CD4-positive, alpha-beta T cell treated with Interleukin-12 subunit alpha and Interleukin-12 subunit beta, for 1 hour (primary cell): ENCODE measurements around the gene FLT3LG.
"Not testable (repeated sequence)": the region's sequence is repeated elsewhere in the genome, so short reads cannot be mapped to it uniquely, and the experiment has no call there.

Source experiments
- DNase-seq: peaks from one replicate; pipeline ENCODE4 v3.0.0-alpha.2; 2020

The FLT3LG gene

GRCh38 chr19:49441210-49441959 is 32.6 kb upstream of the FLT3LG start, which contains the start of gene SLC17A7:
Gene SLC17A7, minus strand, starts transcription at chr19:49441527. Its CDS starts 148 bp downstream, at chr19:49441379.
- peak; percentile 56 for DNase-seq

GRCh38 chr19:49441960-49442350 is 32.1 kb upstream of the FLT3LG start:
- no peak for DNase-seq

DNA sequence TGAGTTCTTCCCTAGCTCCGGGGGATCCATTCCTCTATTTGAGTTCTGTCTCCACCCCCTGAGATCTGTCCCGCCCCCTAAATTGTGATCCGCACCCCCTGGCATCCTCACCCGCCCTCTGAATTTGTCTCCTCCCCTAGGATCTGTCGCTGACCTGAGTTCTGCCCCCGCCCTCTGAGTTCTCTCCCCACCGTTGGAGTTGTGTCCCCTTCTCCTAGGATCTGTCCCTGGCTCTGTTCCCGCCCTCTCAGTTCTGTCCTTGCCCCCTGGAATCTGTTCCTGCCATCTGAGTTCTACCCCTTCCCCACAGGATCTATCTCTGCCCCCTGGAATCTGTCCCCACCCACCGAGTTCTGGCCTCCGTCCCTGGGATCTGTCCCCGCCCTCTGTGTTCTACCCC is 31.7 kb upstream of the FLT3LG start:
- no peak for DNase-seq

- DNase-seq: peak; percentile 59
Observed at GRCh38 chr19:49442771-49443365, 31.1 kb upstream of the FLT3LG start.

- DNase-seq: peak; percentile 93
Observed at GRCh38 chr19:49443366-49444099, 30.5 kb upstream of the FLT3LG start.

- not testable (repeated sequence) for DNase-seq
Observed at GRCh38 chr19:49444100-49444700, 29.8 kb upstream of the FLT3LG start.

DNA sequence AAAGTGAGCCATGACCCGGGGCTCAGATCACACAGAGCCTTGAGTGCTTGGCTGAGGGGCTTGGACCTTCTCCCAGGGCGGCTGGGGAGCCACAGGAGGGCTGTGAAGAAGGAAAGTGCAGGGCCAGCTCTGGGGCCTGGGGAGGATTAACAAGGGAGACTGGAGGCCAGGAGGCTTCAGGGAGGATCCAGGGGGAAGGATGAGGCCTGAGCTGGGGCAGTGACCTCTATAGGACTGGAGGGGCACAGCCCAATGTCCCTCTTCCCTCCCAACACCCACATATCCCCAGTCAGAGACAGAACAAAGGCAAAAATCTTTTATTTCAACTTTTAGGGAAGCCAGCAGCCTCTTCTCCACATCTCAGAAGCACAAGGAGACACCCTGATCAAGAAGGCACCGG is 28.0 kb upstream of the FLT3LG start:
- no peak for DNase-seq

DNA sequence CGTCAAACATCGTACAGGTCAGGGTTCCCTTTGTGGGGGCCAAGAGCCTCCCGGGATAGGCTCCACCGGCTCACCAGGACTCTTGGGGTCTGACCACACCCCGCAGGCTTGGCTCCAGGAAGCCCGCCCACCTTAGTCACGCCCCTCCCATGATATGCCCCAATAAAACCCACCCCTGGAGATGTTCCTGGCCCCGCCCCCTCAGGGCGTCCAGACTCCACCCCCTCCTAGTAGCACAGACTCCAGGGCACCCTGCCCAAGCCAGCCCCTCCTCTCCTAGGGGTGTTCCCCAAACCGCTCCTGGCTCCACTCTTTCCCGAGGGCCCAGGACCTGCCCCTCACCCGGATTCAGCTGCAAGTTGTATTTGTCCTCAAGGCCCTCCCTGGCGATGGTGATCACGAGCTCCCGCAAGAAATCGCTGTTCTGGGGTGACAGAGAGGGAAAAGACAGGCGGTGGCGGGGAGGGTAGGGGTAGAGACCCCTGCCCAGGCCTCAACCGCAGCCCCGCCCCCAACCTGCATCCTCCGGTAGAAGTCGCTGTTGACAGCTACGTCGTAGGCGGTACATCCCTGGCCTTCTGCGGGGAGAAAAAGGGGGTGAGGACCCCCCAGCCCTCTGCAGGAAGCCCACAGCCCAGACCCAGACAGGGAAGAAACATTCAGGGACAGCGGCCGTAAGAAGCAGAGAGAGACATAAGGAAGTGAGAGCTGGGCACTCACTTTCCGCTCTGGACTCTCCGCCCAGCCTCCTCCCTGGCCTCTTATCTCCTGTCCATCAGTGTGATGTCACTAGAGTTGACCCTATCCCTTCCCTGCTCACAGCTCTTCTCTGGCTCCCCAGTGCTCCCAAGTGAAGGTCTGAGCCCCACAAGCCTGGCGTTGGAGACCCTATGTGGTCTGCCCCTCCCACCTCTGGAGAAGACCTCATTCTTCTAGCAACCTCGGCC is 26.3 kb upstream of the FLT3LG start:
- no peak for DNase-seq

DNA sequence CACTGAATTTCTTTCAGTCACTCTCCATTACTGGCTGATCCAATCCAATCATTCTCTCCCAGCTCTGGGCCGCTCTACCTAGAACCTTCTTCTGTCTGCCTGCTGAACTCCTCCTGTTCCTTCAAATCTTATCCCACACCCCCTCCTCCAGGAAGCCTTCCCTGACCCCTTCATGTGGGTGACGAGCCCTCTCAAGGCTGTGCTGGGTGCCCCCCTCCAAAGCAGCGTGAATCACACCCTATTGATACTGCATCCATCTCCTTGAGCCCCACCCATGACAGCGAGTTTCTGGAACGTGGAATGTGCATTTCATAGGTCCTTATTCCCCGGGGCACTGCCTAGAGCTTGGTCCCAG is 25.6 kb upstream of the FLT3LG start:
- no peak for DNase-seq

DNA sequence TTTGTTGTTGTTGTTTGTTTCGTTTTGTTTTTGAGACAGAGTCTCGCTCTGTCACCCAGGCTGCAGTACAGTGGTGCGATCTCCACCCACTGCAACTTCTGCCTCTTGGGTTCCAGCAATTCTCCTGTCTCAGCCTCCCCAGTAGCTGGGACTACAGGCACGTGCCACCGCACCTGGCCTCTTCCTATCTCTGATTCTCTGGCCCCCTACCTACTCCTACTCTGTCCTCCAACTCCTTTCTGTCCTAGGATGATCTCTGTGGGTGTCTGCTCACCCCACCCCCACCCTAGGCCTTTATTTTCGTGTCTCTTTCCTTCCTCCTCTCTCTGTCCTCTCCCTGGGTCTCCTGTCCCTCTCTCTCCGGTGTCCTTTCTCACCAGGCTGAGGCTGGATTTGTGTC is 23.6 kb upstream of the FLT3LG start:
- no peak for DNase-seq

- DNase-seq: peak; percentile 98
Observed at GRCh38 chr19:49451430-49452181, 22.4 kb upstream of the FLT3LG start, which contains the start of gene PIH1D1. Gene PIH1D1, minus strand, starts transcription at chr19:49451814. Its CDS starts 240 bp downstream, at chr19:49451574.

DNA sequence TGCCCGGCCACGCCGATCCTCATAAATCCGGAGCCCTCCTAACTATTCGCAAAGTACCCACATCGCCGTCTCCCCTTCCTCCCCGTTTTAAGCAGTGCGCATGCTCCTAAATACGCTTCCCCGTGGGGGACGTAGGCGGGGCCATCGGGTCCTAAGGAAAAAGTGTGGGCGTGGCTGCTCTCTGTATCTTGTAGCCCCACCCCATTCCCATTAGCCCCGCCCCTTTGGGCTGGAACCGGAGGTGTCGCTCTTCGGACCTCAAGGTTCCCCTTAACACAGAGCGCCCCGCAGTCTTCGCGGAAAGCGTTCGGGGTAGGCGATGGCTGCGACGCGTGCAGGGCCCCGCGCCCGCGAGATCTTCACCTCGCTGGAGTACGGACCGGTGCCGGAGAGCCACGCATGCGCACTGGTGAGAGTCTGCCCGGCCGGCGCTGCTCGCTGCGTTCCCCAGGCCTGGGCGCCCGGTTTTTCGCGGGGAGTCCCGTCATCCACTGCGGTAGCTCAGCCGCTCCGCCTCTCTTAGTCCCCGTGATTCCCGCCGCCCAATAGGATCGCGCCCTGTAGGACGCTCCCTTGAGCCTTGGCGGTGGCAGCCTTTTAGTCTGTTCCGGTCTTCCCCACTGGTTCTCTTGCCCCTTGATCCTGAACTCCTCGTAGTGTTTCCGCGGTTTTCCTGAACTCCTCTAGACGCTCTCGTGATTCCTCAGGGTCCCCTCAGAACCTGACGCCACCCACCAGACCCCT is 20.8 kb upstream of the FLT3LG start, which contains the start of gene ALDH16A1:
Gene ALDH16A1, plus strand, starts transcription at position 213 of the 744 bp plus-strand sequence. Its CDS starts 107 bp downstream, at position 320.
- peak; percentile 98 for DNase-seq

DNA sequence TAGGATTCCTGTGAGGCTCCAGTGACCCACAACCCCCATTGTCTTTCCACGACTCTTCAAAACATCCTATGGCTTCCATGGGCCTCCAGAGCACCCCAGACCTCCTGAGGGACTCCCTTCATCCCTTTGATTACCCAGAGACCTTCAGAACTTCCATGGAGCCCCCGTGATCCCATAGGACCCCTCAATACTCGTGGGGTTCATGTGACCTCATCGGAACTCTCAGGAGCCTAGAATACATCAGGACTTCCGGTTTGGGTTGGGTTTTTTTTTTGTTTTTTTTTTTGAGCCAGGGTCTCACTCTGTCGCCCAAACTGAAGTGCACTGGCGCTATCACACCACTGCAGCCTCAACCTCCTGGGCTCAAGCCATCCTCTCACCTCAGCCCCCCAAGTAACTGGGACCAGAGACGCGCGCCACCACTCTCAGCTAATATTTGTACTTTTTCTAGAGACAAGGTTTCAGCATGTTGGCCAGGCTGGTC is 20.2 kb upstream of the FLT3LG start:
- DNase-seq: peak; percentile 51

GRCh38 chr19:49455773-49456172 is 18.2 kb upstream of the FLT3LG start:
- no peak for DNase-seq

- DNase-seq: no peak
Observed at GRCh38 chr19:49456326-49456725, 17.7 kb upstream of the FLT3LG start.

GRCh38 chr19:49458567-49458903 is 15.5 kb upstream of the FLT3LG start:
- DNase-seq: no peak

DNA sequence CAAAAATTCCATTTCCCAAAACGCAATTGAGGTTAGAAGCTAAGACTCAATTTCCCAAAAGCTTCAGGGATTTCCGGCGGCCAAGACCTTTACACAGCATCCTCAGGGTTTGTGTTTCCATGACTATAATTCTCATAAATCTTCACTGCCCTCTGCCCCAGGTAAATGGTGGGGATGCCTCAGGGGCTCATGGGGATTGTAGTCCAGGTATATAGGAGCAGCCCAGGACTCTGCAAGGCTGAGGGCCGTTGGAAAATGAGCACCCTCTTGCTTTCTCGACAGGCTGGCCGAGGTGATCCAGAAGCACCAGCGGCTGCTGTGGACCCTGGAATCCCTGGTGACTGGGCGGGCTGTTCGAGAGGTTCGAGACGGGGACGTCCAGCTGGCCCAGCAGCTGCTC is 14.6 kb upstream of the FLT3LG start:
- DNase-seq: no peak

- DNase-seq: not testable (repeated sequence)
Observed at GRCh38 chr19:49461130-49461529, 12.9 kb upstream of the FLT3LG start.

DNA sequence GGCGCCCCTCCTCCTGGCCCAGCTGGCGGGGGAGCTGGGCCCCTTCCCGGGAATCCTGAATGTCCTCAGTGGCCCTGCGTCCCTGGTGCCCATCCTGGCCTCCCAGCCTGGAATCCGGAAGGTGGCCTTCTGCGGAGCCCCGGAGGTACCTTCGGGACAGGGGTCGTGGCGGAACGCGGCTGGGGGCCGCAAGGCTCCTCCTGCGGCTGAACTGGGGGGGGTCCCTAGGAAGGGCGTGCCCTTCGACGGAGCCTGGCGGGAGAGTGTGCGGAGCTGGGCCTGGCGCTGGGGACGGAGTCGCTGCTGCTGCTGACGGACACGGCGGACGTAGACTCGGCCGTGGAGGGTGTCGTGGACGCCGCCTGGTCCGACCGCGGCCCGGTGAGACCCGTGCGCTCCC is 12.4 kb upstream of the FLT3LG start:
- DNase-seq: no peak

GRCh38 chr19:49462492-49462891 is 11.5 kb upstream of the FLT3LG start:
- DNase-seq: no peak
